AG08396 (cell line): ENCODE data around the gene APMAP.
"Not testable (repeated sequence)": the region's sequence is repeated elsewhere in the genome, so short reads cannot be mapped to it uniquely, and the experiment has no call there.

Experiments used
- DNase-seq: peaks from one replicate; pipeline ENCODE4 v3.0.0; 2012; ENCODE audit warnings: low spot score, mixed read lengths

Gene APMAP

DNA sequence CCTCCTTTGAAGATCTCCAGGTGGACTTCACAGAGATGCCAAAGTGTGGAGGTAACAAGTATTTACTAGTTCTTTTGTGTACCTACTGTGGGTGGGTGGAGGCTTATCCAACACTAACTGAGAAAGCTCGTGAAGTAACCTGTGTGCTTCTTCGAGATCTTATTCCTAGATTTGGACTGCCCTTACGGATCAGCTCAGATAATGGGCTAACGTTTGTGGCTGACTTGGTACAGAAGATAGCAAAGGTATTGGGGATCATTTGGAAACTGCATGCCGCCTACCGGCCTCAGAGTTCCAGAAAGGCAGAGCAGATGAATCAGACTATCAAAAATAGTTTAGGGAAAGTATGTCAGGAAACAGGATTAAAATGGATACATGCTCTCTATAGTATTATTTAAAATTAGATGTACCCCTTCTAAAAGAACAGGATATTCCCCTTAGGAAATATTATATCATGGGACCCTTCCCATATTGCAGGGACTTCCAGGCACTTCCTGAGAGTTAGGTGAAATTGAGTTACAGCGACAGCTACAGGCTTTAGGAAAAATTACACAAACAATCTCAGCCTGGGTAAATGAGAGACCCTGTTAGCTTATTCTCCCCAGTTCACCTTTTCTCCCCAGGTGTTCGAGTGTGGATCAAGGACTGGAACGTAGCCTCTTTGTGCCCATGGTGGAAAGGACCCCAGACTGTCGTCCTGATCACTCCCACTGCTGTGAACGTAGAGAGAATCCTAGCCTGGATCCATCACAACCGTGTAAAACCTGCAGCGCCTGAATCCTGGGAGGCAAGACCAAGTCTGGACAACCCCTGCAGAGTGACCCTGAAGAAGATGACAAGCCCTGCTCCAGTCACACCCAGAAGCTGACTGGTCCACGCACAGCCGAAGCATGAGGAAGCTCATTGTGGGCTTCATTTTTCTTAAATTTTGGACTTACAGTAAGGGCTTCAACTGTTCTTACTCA is 61.5 kb downstream of the APMAP start:
- not testable (repeated sequence) for DNase-seq

DNA sequence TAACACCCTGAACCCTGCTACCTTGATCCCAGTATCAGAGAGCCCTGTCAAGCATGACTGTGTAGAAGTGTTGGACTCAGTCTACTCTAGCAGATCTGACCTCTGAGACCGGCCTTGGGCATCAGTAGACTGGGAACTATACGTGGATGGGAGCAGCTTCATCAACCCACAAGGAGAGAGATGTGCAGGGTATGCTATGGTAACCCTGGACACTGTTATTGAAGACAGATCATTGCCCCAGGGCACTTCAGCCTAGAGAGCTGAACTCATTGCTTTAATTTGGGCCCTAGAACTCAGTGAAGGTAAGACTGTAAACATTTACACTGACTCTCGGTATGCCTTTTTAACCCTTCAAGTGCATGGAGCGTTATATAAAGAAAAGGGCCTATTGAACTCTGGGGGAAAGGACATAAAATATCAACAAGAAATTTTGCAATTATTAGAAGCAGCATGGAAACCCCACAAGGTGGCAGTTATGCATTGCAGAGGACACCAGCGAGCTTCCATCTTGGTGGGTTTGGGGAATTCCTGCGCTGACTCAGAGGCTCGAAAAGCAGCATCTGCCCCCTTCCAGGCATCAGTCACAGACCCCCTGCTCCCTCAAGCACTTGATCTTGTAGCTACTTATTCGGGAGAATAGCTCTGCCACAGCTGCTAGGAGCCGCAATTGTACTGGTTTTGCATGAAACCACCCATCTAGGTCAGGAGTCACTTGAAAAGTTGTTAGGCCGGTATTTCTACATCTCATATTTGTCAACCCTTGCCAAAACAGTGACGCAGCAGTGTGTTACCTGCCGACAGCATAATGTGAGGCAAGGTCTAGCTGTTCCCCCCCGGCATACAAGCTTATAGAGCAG is 62.5 kb downstream of the APMAP start:
- not testable (repeated sequence) for DNase-seq

DNA sequence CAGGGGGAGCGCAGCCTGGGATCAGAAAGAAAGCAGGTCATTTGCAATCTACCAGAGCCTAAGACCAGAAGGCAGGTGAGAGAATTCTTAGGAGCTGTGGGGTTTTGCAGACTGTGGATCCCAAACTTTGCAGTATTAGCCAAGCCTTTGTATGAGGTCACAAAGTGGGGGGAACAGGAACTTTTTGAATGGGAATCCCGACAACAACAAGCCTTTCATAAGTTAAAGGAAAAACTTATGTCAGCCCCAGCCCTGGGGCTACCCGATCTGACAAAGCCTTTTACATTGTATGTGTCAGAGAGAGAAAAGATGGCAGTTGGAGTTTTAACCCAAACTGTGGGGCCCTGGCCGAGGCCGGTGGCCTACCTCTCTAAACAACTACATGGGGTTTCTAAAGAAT is 63.3 kb downstream of the APMAP start:
- not testable (repeated sequence) for DNase-seq

DNA sequence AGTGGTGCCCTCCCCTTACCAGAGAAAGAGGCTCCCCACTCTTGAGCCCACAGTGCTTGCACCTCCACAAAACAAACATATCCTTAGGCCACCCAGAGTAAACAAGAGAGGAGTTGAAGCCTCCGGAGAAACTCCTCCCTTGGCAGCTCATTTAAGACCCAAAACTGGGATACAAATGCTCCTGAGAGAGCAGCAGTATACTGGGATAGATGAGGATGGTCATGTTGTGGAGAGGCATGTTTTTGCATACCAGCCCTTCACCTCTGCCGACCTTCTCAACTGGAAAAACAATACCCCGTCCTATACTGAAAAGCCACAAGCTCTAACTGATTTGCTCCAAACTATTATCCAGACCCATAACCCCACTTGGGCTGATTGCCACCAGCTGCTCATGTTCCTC is 71.8 kb downstream of the APMAP start:
- DNase-seq = not testable (repeated sequence)

DNA sequence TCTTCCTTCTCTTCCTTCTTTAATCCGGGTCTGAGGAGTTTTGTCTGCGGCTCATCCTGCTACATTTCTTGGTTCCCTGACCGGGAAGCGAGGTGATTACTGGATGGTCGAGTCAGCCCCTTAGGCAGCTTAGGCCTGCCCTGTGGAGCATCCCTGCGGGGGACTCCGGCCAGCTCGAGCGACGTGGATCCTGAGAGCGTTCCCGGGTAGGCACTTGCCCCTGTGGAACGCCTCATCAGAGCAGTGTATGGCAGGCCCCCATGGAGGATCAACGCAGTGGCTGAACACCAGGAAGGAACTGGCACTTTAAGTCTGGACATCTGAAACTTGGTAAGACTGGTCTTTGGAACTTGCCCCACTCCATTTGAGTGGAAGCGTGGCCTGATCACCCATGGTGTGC is 72.9 kb downstream of the APMAP start:
- not testable (repeated sequence) for DNase-seq

DNA sequence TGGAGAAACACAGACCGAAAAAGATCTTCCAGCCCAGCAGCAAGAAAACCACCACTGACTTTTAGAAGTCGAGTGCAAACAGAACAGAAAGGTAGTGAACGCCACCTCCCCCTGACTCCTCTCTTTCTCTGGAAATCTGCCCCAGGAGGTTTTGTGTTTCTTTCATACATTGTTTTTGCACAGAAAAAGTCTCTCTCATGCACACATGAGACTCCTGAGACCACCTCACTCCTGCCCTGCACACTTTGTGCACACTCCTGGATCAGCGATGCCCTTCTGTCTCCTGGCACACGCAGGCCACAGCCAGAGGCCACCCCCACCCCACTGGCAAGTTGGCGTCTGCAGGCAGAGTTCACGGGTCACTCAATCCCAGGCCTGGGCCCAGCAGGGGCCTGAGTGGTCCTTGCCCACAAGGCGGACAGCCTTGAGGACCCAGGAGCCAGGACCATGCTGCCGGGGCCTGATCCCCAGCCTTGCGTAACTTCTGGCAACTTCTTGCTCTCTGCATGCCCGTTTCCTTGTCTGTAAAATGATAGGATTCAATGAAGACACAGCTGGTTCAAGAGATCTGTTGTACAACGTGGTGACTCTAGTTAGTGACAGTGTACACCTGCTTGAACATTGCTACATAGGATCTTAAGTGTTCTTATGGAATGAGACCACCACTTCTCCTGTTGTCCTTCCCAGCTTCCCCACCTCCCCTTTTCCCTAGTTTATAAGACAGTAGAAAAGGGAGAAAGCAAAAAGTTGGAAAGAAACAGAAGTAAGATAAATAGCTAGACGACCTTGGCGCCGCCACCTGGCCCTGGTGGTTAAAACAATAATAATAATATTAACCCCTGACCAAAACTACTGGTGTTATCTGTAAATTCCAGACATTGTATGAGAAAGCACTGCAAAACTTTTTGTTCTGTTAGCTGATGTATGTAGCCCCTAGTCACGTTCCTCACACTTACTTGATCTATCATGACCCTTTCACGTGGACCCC is 73.7 kb downstream of the APMAP start:
- no peak for DNase-seq

DNA sequence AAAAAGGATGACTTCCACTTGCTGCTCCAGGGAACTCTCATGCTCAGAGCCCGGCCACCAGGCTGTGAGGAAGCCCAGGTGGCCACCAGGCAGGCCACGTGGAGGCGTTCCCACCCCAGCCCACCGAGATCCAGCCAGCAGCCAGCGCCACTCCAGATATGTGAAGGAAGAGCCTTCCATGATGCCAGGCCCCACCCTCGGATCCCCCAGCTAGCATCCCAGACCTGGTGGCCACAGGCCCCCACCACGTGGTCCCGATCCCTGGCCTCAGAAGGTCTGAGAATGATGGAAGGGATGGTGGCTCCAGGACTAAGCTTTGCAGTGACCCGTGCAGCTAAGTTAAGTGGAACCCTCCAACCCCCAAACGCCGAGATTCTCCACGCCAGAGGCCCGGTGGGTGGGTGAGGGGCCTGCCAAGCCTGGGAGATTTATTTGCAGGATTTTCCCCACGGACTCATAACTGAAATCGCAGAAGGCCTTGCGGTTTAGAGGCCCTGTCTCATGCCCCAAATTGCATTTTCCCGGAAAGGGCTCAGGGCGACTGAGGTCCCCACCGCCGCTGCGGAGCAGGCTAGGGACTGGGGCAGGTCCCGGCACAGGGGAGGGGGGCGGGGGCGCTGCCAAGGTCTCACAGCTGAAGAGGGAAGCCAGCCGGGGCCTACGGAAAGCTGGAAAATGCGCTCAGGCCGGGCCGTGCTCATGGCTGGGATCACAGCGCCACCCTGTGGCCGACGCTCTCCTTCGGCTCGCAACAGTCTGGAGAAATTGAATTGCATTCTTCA is 74.6 kb downstream of the APMAP start:
- peak; percentile 87 for DNase-seq

DNA sequence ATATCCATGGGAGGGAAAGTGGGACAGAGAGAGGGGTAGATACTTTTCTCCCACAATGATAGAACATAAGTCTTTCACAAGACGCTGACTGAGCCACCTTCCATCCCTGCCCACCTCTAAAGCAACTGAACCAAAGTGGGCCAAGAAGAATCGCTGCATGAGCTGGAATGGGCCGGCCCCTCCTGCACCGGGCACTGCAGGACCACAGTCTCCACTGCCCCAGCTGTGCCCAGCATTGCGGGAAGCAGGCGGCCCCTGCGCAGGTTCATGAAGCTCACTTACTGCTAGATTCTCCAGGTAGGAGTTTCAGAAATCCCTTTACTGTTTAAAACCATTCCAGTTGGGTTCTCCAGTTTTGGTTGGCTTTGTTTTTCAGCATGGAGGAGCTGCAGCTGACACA is 75.5 kb downstream of the APMAP start:
- DNase-seq = no peak

DNA sequence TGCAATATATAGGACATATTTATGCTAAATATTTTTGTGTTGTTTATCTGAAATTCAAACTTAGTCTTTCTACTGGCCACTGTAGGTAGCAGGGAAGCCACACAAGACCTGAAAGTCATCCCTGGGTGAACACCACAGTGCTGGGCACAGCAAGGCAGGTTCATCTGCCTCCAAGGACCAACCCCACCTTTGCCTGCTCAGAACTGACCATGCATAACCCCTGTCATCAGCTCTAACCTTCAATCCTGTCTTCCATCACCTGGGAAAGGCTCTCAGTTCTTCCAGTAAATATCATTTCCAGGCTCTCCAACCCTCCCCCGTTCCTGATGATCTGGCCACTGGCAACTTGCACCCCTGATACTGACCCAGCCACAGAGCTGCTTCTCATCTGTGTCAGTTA is 76.1 kb downstream of the APMAP start:
- DNase-seq = no peak

DNA sequence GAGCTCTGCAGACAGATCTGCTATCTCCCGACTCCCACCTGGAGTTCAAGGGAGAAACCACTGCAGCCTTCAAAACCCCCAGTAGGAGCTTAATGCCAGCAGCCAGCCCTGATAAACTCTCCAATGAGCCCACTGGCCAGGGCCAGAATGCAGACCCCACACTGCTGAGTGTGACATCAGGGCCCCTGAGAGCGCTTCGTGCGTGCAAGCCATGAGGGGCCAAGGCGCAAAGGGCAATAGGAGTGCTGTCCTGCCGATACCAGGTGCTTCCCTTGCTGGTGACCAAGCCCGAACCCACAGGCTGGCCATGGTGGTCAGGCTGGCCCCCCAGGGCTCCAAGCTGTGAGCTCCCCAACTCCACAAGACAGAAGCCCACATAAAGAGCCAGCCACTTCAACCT is 76.7 kb downstream of the APMAP start:
- no peak for DNase-seq

DNA sequence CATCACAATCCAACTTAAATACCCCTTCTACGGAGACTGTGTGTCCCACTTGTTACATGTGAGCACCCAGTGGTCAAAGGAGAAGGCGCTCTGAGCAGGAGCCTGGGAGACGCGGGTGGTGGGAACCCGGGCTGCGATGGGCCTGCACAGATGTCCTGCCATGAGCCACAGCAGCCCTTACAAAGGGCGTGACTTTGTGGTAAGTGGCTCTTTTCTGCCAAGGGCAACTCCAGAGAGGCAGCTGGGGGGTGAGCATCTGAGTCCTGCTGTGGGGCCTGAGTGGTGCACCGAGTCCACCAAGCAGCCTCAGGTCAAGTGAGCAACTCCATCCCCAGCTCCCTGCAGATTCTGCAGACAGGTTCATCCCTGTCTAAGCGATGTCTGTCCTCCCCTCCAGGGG is 77.1 kb downstream of the APMAP start:
- no peak for DNase-seq

DNA sequence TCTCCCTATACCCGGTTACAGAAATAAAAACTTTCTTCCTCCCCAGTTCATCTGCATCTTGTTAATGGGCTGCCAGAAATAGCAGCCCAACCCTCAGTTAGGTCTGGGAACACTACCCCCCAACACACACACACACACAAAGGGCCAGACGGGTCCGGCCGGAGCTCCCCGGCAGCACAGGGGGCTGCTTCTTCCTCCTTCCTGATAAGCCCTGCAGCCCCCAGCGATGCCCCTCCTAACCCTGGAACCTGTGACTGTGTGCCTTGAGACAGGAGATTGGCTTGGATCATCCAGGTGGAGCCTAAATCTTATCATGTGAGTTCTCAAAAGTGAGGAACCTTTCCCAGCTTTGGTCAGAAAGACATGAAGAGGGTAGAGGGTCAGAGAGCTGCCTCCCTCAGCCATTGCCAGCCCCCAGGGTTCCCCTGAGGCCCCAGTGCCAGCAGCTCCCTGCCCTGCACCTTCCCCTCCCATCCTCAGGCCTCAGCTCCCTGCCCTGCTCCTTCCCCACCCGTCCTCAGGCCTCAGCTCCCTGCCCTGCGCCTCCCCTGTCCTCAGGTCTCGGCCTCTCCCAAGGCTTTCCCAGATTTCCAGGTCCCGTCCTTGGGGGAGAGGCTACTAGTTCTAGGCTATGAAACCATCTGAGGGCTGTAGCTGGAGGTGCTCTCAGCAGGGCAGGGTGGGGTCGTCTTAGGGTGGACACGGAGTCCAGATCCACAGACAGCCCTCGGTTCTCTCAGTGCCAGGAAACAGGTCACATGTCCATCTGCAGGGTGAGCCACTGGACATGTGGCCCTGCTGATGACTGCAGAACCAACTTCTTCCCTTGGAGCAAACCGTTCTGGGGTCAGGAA is 77.9 kb downstream of the APMAP start:
- DNase-seq = no peak

DNA sequence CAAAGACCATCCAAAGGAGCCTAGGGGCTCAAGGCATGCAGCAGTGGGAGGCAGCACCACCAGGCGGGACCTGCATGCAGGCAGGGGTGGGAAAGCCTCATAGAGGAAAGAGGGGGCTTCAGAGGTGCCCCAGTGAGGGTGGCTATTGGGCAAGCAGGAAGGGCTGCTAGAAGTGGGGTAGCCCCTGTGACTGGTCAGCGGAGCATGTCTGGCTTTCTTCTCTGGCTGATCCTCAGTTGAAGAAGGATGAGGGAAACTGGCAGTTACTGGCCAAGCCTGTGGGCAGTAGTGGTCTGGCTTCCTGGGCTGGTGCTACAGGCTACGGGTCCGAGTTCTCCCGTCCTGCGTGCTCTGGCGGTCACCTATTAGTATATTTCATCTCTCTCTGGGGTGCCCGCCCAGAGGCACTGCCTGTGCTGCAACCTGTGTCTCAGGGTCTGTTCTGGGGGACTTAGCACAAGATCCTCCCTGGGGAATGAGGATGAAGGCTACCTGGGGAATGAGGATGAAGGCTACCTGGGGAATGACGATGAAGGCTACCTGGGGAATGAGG is 79.4 kb downstream of the APMAP start:
- DNase-seq = no peak
